ACC112 (cell line): ENCODE measurements around the gene PDGFD.

Experiments
- H2AFZ ChIP-seq: fragments of 200-600 bp; sonication (generic); one replicate; pipeline ENCODE4 v1.6.0; 2017; ENCODE audit warnings: antibody characterized with exemption, low read length; ENCODE audit not compliant: unreplicated experiment
- H3K27ac ChIP-seq: fragments of 200-600 bp; sonication (generic); 2 replicates; pipeline ENCODE4 v1.5.1; 2014; ENCODE audit warnings: low read depth, mild to moderate bottlenecking, antibody characterized with exemption, low read length, moderate library complexity
- H3K27me3 ChIP-seq: fragments of 200-600 bp; sonication (generic); 2 replicates; pipeline ENCODE4 v1.6.1; 2014; ENCODE audit warnings: mild to moderate bottlenecking, antibody characterized with exemption, low read length, moderate library complexity, mixed read lengths; ENCODE audit not compliant: insufficient read depth
- H3K36me3 ChIP-seq: fragments of 200-600 bp; sonication (generic); 2 replicates; pipeline ENCODE4 v1.6.1; 2016; ENCODE audit warnings: mild to moderate bottlenecking, antibody characterized with exemption, low read length, moderate library complexity, mixed read lengths; ENCODE audit not compliant: insufficient read depth
- H3K4me1 ChIP-seq: fragments of 200-600 bp; sonication (generic); one replicate; pipeline ENCODE4 v1.6.1; 2016; ENCODE audit warnings: low read length, mixed read lengths; ENCODE audit not compliant: insufficient read depth, unreplicated experiment, control insufficient read depth
- H3K4me3 ChIP-seq: fragments of 200-600 bp; sonication (generic); 2 replicates; pipeline ENCODE4 v1.5.1; 2014; ENCODE audit warnings: mild to moderate bottlenecking, low read depth, low read length
- H3K79me2 ChIP-seq: fragments of 200-600 bp; sonication (generic); one replicate; pipeline ENCODE4 v1.6.0; 2016; ENCODE audit warnings: low read length; ENCODE audit not compliant: control insufficient read depth, unreplicated experiment, insufficient read depth

The PDGFD gene

DNA sequence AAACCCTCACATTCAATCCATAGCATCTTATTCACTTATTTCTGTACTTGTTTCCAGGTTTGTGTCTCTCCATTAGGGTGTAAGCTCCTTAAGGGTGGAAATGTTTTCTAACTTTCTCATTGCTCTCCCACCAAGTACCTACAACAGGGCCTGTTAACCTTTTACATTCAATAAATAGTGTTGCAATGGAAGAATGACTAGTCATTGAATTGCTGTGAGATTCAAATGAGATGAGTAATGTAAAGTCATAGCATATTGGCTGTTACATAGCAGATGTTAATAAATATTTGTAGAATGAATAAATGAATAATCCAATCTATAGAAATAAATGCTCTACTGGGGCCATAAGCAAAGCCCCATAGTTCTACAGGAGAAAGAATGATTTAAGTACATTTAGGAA lies 202.9 kb downstream of the PDGFD start:
- Histone ChIP-seq H3K4me1 (peaks cover 4% of the 10 kb centered on the region), H2AFZ (no peak overlapping the region)

DNA sequence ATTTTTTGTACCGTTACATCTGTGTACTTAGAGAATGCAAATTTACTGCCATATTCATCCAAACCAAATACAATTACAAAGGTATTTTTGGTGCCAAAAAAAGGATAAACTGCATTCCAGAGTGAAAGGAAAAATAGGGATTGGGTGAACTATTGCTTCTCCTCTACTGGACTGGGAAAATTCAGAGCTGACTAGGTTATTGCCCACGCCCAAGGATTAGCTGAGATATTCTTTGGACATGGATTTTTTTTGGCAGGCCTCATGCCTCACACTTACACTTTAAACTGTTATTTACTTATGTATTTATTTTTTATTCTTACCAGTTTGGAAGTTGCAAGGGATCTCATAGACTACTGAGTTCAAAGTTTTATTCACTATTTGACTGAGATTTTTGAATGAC lies 203.8 kb downstream of the PDGFD start:
- Histone ChIP-seq H3K4me3 (no peak overlapping the region), H3K27me3 (no peaks in the 10 kb centered on the region), H3K79me2 (no peaks in the 10 kb centered on the region), H3K4me1 (peaks cover 4% of the 10 kb centered on the region), H3K27ac (no peak overlapping the region), H2AFZ (no peak overlapping the region), H3K36me3 (no peaks in the 10 kb centered on the region)

More for the DNA sequence above, 202.9 kb downstream of the PDGFD start:
- no peaks in the 10 kb centered on the region for H3K36me3 ChIP-seq
- H3K27me3 ChIP-seq: no peaks in the 10 kb centered on the region
- no peaks in the 10 kb centered on the region for H3K79me2 ChIP-seq
- no peak overlapping the region for H3K4me3 ChIP-seq
- no peak overlapping the region for H3K27ac ChIP-seq

DNA sequence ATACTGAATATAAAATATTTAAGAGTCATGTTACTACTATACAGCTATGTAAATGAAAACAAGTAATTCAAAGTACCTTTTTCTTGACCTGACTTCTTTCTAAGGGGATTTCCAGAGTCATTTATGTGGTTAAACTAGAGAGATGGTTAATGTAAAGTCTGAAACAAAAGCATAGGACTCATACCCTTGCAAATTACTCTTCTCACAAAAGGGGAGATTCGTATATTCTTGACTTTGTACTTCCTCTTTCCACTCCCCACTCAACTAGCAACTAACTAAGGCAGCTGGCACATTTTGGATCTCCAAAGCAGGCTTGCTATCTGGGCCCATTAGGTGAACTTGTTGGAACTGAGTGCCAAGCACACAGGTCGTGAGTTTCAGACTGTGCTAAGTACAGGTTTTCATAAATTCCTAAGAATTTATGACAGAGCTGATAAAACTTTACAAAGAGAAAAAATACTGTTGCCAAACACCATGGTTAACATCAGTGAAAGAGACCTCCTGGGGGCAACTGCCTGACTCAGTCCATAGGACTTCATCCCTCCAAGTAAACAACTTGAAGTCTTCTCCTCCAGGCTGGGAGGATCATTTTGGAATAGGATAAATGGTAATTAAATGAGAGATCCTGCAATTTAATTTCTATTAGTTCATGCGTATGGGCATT lies 204.5 kb downstream of the PDGFD start:
- Histone ChIP-seq H3K4me1 (peaks cover 4% of the 10 kb centered on the region), H3K4me3 (no peak overlapping the region), H3K36me3 (no peaks in the 10 kb centered on the region), H3K27ac (no peak overlapping the region), H3K27me3 (no peaks in the 10 kb centered on the region), H3K79me2 (no peaks in the 10 kb centered on the region), H2AFZ (no peak overlapping the region)

DNA sequence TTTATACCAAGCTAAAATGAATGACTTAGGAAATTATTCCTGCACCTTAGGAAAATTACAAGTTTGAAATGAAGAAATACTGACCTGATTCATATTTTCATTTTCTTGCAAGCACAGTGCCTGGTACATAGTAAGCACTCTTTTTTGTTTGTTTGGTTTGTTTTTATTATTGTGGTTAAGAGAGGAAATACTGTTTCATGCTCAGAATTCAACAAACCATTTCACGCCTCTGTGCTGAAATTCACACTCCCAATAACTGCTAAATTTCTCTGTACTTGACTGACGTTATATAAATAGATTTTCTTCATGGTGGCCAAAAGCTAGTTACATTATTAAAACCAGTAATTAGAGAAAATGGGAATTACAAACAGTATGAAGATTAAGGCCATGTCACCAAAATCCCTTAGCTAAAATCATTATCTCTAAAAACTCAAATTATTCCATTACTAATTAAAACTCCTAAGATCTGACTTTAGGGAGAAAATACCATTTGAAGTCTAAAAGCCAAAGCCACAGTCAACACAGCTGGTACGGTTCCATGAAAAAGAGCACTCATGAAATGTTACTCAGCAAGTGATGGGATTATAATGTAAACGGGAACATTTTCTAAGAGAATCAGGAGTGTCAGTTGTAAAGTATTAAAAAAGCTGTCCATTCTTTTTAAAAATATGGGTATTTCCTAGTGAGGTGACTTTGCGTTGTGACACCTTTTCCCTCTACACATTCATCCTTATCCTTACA lies 205.3 kb downstream of the PDGFD start:
- H3K79me2 ChIP-seq: no peaks in the 10 kb centered on the region
- H3K27ac ChIP-seq: no peak overlapping the region
- H3K4me3 ChIP-seq: no peak overlapping the region
- H3K27me3 ChIP-seq: no peaks in the 10 kb centered on the region
- H3K4me1 ChIP-seq: peaks cover 4% of the 10 kb centered on the region
- H3K36me3 ChIP-seq: no peaks in the 10 kb centered on the region
- no peak overlapping the region for H2AFZ ChIP-seq

DNA sequence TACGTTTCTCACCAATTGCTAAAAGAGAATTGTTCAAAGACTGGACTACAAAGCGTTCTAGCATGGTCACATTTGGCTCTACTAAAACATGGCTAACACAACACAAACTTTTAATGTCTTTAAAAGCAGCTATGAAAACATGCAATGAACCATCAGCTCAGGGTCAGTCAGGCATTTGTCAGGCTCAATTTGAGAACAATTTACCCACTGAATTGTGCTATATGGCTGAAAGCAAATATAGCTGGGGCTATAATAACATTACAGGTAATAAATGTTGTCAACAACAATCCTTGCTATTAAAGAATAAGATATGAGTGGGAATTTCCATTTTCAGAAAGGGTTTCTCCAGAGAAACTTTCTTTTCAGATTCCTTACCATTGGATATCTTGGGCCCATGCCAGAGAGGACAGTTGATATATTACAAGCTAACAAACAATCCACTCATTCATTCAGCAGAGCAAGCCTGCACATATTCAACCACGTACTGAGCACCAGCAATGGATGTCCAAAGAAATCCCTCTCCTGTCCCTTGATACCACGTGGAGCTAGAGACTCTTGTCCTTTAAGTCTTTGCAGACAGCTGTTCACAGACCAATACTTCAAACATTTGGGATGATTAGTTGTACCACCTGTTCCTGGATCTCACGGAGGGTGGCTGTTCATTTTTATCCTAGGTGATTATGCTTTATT lies 210.0 kb downstream of the PDGFD start:
- Histone ChIP-seq H3K36me3 (no peaks in the 10 kb centered on the region), H3K4me1 (no peaks in the 10 kb centered on the region), H3K27ac (no peak overlapping the region), H2AFZ (no peak overlapping the region), H3K27me3 (no peaks in the 10 kb centered on the region), H3K79me2 (no peaks in the 10 kb centered on the region), H3K4me3 (no peak overlapping the region)

DNA sequence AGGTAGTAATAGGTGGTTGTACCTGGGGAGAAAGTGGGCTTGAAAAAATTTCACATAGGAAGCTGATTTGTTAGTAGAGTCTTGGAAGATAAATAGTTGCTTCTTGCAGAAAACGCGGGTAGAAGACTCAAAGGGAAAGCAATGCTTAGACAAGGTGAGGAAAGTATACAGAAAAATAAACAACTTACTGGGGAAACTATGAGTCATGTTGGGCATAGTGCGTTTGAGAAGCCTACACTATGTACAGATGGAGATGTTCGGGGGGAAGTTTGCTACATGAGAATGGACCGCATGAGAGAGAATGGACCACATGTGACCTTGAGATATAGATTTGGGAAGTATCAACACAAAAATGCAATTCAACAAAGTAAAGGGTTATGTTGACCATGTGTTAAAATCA lies 214.2 kb downstream of the PDGFD start:
- Histone ChIP-seq H3K4me3 (no peak overlapping the region), H3K4me1 (peaks cover 14% of the 10 kb centered on the region), H3K27ac (no peak overlapping the region), H3K27me3 (no peaks in the 10 kb centered on the region), H3K36me3 (no peaks in the 10 kb centered on the region), H3K79me2 (no peaks in the 10 kb centered on the region), H2AFZ (no peak overlapping the region)

DNA sequence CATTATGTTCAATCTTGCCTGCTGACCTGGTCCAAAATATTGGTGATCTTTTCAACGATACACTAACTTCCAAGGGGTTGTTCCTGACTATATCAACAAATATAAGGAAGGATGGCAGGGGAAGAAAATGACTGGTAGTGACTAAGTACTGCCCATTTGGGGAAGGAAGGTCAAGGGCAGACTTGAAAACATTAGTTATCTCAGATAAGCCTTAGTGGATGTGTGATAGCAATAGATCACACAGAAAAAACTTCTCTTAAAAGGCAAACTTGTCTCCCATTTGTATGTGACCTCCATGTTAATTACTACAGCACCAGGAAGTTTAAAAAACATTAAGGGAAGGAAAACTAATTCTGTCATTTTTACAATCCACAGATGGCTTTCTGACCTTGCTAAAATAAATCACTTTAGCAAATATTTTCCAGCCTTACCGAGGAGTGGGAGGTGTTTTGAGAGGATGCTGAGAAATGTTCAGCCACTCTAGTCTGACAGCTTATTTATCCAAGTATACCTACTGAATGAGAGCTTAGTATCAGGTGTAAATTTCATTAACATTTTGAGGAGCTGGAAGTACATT lies 215.7 kb downstream of the PDGFD start:
- H2AFZ ChIP-seq: no peak overlapping the region
- no peak overlapping the region for H3K27ac ChIP-seq

DNA sequence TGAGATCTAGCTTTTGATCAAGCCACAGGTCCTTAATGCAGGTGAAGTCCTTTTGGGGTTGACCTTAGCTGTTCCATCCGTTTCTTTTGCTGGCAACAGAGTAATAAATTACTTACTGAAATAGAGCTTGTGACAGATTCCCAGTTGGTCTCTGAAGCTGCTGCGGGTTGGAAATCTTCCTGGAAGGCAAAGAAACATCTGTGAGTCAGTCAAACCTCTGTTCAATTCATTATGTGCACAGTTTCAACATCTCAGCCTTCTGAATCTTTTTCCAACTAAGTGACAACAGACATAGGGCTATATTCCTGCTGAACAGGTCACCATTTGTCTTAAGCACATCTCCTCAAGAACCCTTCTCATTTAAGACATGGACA lies 216.4 kb downstream of the PDGFD start:
- H3K4me3 ChIP-seq: no peak overlapping the region
- no peak overlapping the region for H3K27ac ChIP-seq
- H3K79me2 ChIP-seq: no peaks in the 10 kb centered on the region
- peaks cover 14% of the 10 kb centered on the region for H3K4me1 ChIP-seq
- H3K27me3 ChIP-seq: no peaks in the 10 kb centered on the region
- H3K36me3 ChIP-seq: no peaks in the 10 kb centered on the region
- H2AFZ ChIP-seq: no peak overlapping the region

More for the DNA sequence above, 215.7 kb downstream of the PDGFD start:
- Histone ChIP-seq H3K36me3 (no peaks in the 10 kb centered on the region), H3K4me1 (peaks cover 14% of the 10 kb centered on the region), H3K27me3 (no peaks in the 10 kb centered on the region), H3K4me3 (no peak overlapping the region), H3K79me2 (no peaks in the 10 kb centered on the region)

DNA sequence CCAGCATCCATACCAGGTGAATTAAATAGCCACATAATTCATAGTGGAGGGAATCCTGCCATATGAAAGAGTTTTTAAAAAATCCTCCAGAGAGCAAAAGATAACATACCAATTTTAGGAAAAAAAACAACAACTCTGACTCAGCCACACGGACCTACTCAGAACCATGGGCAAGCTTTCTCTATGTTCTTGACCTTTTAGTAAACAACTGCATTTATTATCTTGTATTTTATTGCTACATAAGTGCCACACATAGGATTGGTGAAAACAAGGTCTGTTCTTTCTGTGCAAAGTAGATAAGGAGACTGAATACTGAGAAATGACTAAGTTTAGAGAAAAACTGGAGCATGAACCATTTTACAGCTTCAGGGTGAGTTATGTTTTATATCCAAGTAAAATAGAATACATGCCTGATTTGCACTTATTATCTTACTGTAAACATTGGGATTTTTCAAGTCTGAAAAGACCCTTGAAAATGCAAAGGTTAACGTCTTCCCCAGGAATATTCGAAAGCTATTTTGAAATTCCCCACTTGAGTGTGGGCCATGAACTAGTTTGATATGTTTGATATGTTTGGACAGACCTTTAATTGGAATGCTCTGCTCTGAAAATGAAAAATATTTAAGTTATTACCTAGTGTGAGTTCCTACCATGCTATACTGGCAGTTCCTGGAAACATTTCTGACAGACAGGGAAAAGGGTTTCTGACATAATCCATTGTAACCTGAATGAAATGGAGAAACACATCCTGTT lies 217.0 kb downstream of the PDGFD start:
- no peaks in the 10 kb centered on the region for H3K79me2 ChIP-seq

DNA sequence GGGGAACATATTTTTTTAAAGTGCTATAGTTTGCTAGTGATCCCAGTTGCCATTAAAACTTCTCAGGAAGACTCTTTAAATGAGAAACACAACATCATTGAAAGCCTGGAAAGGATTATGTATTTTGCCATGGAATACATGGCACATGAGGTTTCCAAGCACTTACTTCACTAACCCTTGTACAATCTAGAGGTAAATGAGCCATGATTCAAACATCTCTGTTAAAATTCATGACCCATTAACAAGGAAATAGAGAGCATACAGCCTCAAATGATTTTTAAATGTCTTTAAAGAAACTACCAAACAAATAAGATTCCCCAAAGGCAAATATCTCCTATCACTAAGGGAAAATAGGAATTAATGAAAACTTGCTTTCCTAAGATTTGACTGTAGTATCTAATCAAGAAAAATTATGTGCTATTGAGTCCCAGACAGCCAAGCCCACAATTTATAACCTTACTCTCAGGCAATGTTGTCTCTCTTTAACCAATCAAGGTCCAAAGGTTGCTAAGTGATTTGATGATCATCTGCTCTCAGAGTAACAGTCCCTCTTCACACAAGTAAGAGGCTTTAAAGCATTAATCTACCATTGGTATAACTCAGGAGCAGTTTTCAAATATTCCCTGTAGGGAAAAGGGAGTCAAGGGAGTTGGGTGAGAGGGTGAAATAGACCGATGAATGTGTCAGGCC lies 219.6 kb downstream of the PDGFD start:
- Histone ChIP-seq H3K79me2 (no peaks in the 10 kb centered on the region), H3K4me1 (peaks cover 21% of the 10 kb centered on the region), H2AFZ (no peak overlapping the region), H3K36me3 (no peaks in the 10 kb centered on the region), H3K27me3 (no peaks in the 10 kb centered on the region), H3K27ac (no peak overlapping the region), H3K4me3 (no peak overlapping the region)

More for the DNA sequence above, 217.0 kb downstream of the PDGFD start:
- no peaks in the 10 kb centered on the region for H3K27me3 ChIP-seq
- H2AFZ ChIP-seq: no peak overlapping the region
- no peak overlapping the region for H3K27ac ChIP-seq
- peaks cover 14% of the 10 kb centered on the region for H3K4me1 ChIP-seq
- H3K36me3 ChIP-seq: no peaks in the 10 kb centered on the region
- no peak overlapping the region for H3K4me3 ChIP-seq
